B cell (primary cell): ENCODE results near the gene NATD1. TPM values are rescaled to one million over a fixed set of nuclear protein-coding genes. Genes with fewer than 3 reads are reported as not detected.

Experiments used
- ATAC-seq: fragments of 200-7000 bp; cut with Tn5 transposase; one replicate; pipeline ENCODE4 v1.10.0; 2021; ENCODE audit warnings: low read depth, mild to moderate bottlenecking, moderate number of reproducible peaks, moderate library complexity
- CTCF ChIA-PET: fragments of 350-600 bp; sonication (Branson Sonifier 250); formaldehyde crosslinking; loops from one replicate; lab custom pipeline; 2021; ENCODE audit warnings: antibody characterized with exemption, inconsistent platforms; lab: Charles Lee
- POLR2A ChIA-PET: fragments of 350-600 bp; sonication (Branson Sonifier 250); formaldehyde crosslinking; loops from one replicate; lab custom pipeline; 2021; ENCODE audit warnings: antibody characterized with exemption; lab: Charles Lee
- DNase-seq: peaks from one replicate; pipeline ENCODE4 v3.0.0; 2013
- H2AFZ ChIP-seq: 2 replicates; pipeline ENCODE4 v1.6.1; 2012; ENCODE audit warnings: mild to moderate bottlenecking, low read depth, low read length; ENCODE audit not compliant: insufficient read depth, poor library complexity, severe bottlenecking
- H3K27ac ChIP-seq, 2 donors: 1 replicate in 1 of 2; 2 replicates in 1 of 2; pipeline ENCODE4 v1.5.1; 2012 to 2013; ENCODE audit warnings: low read length in 2 of 2, mild to moderate bottlenecking in 2 of 2, moderate library complexity in 1 of 2
- H3K27me3 ChIP-seq, 4 experiments: fragments of 200-600 bp in 1 of 4; sonication (generic) in 1 of 4; replicated peaks in 1 of 4; 1 replicate in 2 of 4; 2 replicates in 2 of 4; pipeline versions ENCODE4 v1.6.1 to v1.7.0; 2013 to 2016; ENCODE audit warnings: low read length in 3 of 4, mild to moderate bottlenecking in 2 of 4, mixed read lengths in 1 of 4, moderate library complexity in 1 of 4; ENCODE audit not compliant: insufficient read depth in 4 of 4, control insufficient read depth in 3 of 4; ENCODE audit errors: control extremely low read depth in 1 of 4
- H3K36me3 ChIP-seq, 2 experiments: replicated peaks in 1 of 2; 1 replicate in 1 of 2; 2 replicates in 1 of 2; pipeline versions ENCODE4 v1.6.1 to v1.7.1; 2013; ENCODE audit warnings: low read length in 1 of 2; ENCODE audit not compliant: insufficient read depth in 2 of 2, control insufficient read depth in 1 of 2; ENCODE audit errors: control extremely low read depth in 1 of 2, extremely low read depth in 1 of 2
- H3K4me1 ChIP-seq, 2 donors: fragments of 200-600 bp in 1 of 2; sonication (generic) in 1 of 2; 1 replicate in 1 of 2; 2 replicates in 1 of 2; pipeline versions ENCODE4 v1.5.1 to v1.6.1; 2013 to 2017; ENCODE audit warnings: low read length in 2 of 2; ENCODE audit not compliant: control insufficient read depth in 2 of 2, insufficient read depth in 2 of 2
- H3K4me2 ChIP-seq: replicated peaks from 2 replicates; pipeline ENCODE3; 2012; ENCODE audit warnings: mild to moderate bottlenecking, low read depth, low read length; ENCODE audit not compliant: poor library complexity, severe bottlenecking
- H3K4me3 ChIP-seq, 5 experiments: fragments of 200-600 bp in 1 of 5; sonication (generic) in 1 of 5; 1 replicate in 3 of 5; 2 replicates in 2 of 5; pipeline versions ENCODE4 v1.5.1 to v1.7.0; 2011 to 2016; ENCODE audit warnings: low read length in 4 of 5, mild to moderate bottlenecking in 4 of 5, low read depth in 2 of 5, control low read depth in 1 of 5, moderate library complexity in 1 of 5; ENCODE audit not compliant: insufficient read depth in 1 of 5; ENCODE audit errors: control extremely low read depth in 1 of 5, extremely low read depth in 1 of 5
- H3K79me2 ChIP-seq: fragments of 200-600 bp; sonication (generic); one replicate; pipeline ENCODE4 v1.6.0; 2016; ENCODE audit warnings: low read length; ENCODE audit not compliant: control insufficient read depth, insufficient read depth
- H3K9ac ChIP-seq: fragments of 200-600 bp; sonication (generic); 2 replicates; pipeline ENCODE4 v1.6.1; 2017; ENCODE audit warnings: mild to moderate bottlenecking, low read length, moderate library complexity
- H3K9me3 ChIP-seq, 3 donors: one replicate each; pipeline versions ENCODE4 v1.6.1 to v1.7.1; 2013; ENCODE audit warnings: low read length in 2 of 3; ENCODE audit not compliant: control insufficient read depth in 2 of 3, insufficient read depth in 1 of 3; ENCODE audit errors: control extremely low read depth in 1 of 3
- H4K20me1 ChIP-seq: 2 replicates; pipeline ENCODE4 v1.6.0; 2012; ENCODE audit warnings: mild to moderate bottlenecking, low read length; ENCODE audit not compliant: insufficient read depth, control insufficient read depth, poor library complexity, severe bottlenecking
- H3K27ac Mint-ChIP-seq: one replicate; pipeline ENCODE4 v1.8.0; 2021; ENCODE audit warnings: mixed read lengths
- H3K27me3 Mint-ChIP-seq: one replicate; pipeline ENCODE4 v1.8.0; 2021; ENCODE audit warnings: mixed read lengths
- H3K4me1 Mint-ChIP-seq: one replicate; pipeline ENCODE4 v1.8.0; 2021; ENCODE audit warnings: mixed read lengths
- H3K4me3 Mint-ChIP-seq: one replicate; pipeline ENCODE4 v1.8.0; 2021; ENCODE audit warnings: mixed read lengths
- H3K9me3 Mint-ChIP-seq: one replicate; pipeline ENCODE4 v1.8.0; 2022; ENCODE audit warnings: mixed read lengths; ENCODE audit not compliant: insufficient read depth
- CTCF ChIP-seq: fragments of 200-600 bp; IDR thresholded peaks from one replicate; pipeline ENCODE4 v1.8.0; 2022; ENCODE audit warnings: antibody characterized with exemption, mild to moderate bottlenecking
- EZH2 ChIP-seq: IDR thresholded peaks from 2 replicates; pipeline ENCODE4 v1.6.1; 2012; ENCODE audit warnings: borderline replicate concordance, low read depth, mild to moderate bottlenecking, moderate library complexity, low read length; ENCODE audit not compliant: insufficient read depth, poor library complexity, severe bottlenecking
- WGBS: methylation state at CpG from one replicate; pipeline ENCODE4 v1.1.5; 2013; ENCODE audit warnings: missing lambda C conversion rate; ENCODE audit not compliant: insufficient coverage; 5-methylcytosine and 5-hydroxymethylcytosine counted together
- intact Hi-C: fragments of 100-400 bp; cut with micrococcal nuclease; formaldehyde crosslinking; loops from one replicate; pipeline ENCODE4 v1.10.0; 2022
- polyA plus RNA-seq: library from polyadenylated mRNA; depleted of rRNA; stranded (reverse); fragments of >200 nt; gene quantifications from 2 replicates; pipeline ENCODE4 v1.2.3, GENCODE V29; 2012
- total RNA-seq, 2 donors: library from RNA; stranded (reverse); fragments of 120-200 nt in 1 of 2; gene quantifications; 1 replicate in 1 of 2; 2 replicates in 1 of 2; pipeline versions ENCODE4 v1.2.3 to v1.2.4, GENCODE V29; 2013 to 2022

NATD1 gene
- total and polyA plus RNA-seq, 2 donors (not counting 1 experiment from before 2014, with no cell fraction given) = 2.0 to 6.7 TPM

DNA sequence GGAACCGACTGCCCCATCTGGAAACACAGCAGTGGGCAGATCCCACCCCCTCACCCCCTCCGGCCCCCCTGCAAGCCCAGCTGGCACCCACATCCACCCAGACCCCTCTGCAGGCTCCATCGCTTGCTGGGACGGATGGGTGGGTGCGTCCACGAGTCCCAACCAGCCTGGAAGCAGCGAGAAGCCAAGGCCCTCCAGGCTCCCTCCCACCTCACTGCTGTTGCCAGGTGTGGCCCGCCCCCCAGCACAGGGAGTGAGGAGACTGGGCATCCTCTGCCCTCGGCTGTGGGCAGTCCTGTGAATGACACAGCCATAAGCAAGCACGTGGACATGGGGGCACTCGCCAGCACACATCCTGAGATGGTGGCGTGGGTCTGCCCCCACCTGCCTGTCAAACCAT lies 50.7 kb downstream of the NATD1 start:
- H3K36me3 ChIP-seq = peaks cover 0 to 19% of the 10 kb centered on the region in 2 experiments
- H3K4me3 ChIP-seq = no peak overlapping the region
- no peaks in the 10 kb centered on the region for H3K9me3 ChIP-seq
- no peak for DNase-seq
- Mint-ChIP-seq H3K27me3 (no peaks in the 10 kb centered on the region), H3K27ac (no peak overlapping the region), H3K4me3 (no peak overlapping the region), H3K4me1 (peaks cover 42% of the 10 kb centered on the region), H3K9me3 (no peaks in the 10 kb centered on the region)
- no peak overlapping the region for H3K9ac ChIP-seq
- no peak overlapping the region for H3K27ac ChIP-seq
- ATAC-seq = no peak
- TF ChIP-seq EZH2 (no peak), CTCF (no peak)
- POLR2A ChIA-PET = no interaction called here
- intact Hi-C loops = no loop called here
- no peak overlapping the region for H3K4me2 ChIP-seq
- WGBS = 95% methylated on average over 11 of the region's 12 CpGs
- H3K27me3 ChIP-seq = no peaks in the 10 kb centered on the region
- CTCF ChIA-PET = no interaction called here
- H3K79me2 ChIP-seq = peaks cover 83% of the 10 kb centered on the region
- H2AFZ ChIP-seq = no peak overlapping the region
- H3K4me1 ChIP-seq = peaks cover 6 to 15% of the 10 kb centered on the region in 2 donors
- peaks cover 93% of the 10 kb centered on the region for H4K20me1 ChIP-seq

- H3K27me3 Mint-ChIP-seq = no peaks in the 10 kb centered on the region
- H3K27ac Mint-ChIP-seq = no peak overlapping the region
- Histone ChIP-seq H3K9ac (no peak overlapping the region), H3K9me3 (no peaks in the 10 kb centered on the region), H3K27me3 (no peaks in the 10 kb centered on the region), H3K36me3 (peaks cover 0 to 23% of the 10 kb centered on the region in 2 experiments), H4K20me1 (peaks cover 91% of the 10 kb centered on the region), H2AFZ (no peak overlapping the region), H3K4me2 (no peak overlapping the region), H3K79me2 (peaks cover 77% of the 10 kb centered on the region), H3K4me1 (peaks cover 6 to 15% of the 10 kb centered on the region in 2 donors), H3K27ac (no peak overlapping the region), H3K4me3 (no peak overlapping the region)
- ATAC-seq (no peak), DNase-seq (no peak)
- 98% methylated on average over 11 of the region's 11 CpGs for WGBS
- H3K4me3 Mint-ChIP-seq = no peak overlapping the region
- intact Hi-C loops = no loop called here
- H3K4me1 Mint-ChIP-seq = peaks cover 41% of the 10 kb centered on the region
- ChIA-PET CTCF (interaction anchor here (1.4 kb wide), 1 partner anchor 82 kb away, joined by 3 read pairs; no protein-coding TSS in a partner anchor), POLR2A (no interaction called here)
- TF ChIP-seq CTCF (no peak), EZH2 (no peak)
- no peaks in the 10 kb centered on the region for H3K9me3 Mint-ChIP-seq
These were observed 51.3 kb downstream of the NATD1 start for GRCh38 chr17:21201874-21202273.
